NCI-H187 (cell line): ENCODE data around the gene CLK3.
"Not testable (repeated sequence)": the region's sequence is repeated elsewhere in the genome, so short reads cannot be mapped to it uniquely, and the experiment has no call there.

ENCODE experiments used
- DNase-seq, 2 experiments: peaks; one replicate each; lab custom pipeline; 2025; lab: John Stamatoyannopoulos, UW

The CLK3 gene

DNA sequence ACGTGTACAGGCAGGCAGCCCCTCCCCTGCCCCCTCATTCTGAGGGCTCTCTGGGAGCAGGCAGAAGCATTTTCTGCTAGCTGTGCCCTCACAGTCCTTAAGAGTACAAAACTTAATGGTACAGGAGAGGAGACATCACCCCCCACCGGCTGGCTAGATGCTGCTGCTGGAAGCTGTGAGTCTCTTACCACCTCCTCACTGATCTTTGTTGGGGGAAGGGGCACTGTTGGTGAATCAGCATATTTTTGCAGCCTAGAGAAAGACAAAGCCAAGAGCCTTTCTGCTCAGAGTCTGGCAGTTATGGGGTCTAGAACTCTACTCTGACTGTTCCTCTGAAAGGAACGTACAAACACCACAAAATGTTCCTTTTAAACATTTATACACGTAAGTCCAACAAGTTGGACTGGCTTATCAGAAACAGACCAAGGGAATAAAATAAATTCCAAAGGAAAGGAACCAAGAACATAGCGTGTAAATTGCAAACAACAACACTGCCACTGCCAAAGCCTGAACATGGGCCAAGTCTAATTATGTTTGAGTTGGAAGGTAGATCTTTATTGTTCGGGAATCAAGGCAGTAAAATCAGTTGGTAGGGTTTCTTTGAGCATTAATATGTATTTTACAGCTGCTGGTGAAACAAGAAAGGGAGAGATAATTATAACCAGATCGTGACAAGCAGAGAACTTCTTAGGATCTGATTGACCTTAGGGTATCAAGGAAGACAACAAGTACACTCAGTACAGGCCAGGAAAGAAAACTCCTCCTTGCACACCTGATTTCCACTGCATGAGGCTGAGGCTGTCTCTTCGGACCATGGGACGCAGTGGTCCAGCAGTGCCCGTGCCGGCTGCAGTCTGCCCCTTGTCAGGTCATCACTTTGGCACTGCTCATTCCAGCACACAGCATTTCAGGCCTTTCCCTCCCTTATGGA, 27.4 kb downstream of the CLK3 start:
- DNase-seq = no peak

DNA sequence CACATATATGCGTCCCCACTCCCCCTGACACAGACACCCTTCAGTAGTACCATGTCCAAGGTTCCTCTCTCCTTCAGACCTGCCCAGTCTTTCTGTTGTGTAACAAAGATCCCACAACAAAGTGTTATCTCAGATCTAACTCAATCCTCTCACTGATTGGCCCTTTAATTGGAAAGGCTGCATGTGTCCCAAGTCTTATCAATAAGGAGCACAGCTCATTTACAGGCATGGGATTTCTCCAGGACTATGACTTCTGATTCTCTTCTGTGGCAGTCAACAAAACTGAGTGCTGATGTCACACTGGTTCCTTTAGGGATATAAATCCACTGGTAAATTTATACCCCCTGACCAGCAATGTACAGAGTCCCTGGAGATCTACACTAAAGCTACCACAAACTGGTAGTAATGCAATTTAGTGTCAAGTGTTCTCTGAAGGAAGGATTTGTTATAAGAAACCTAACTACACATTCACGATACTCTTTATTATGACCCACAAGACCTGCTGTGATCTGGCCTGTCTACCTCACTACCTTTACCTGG, 28.1 kb downstream of the CLK3 start:
- DNase-seq = no peak

DNA sequence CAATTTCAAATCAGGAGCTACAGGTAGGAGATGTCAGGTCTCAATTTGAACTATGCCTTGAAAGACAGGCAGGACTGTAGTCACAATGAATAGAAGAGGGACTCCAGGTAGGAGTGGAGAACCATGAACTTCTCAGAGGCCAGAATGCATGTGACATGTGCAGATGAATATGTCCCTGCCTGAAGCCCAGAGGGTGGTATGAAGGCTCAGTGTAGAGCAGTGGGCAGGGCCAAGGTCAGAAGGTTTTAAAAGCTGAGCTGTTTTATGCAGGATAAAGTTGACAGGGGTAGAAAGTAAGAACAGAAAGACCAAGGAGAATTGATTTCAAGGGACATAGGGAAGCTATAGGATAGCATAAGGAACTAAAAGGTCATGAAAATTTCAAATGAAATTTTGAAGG, 30.8 kb downstream of the CLK3 start:
- DNase-seq = no peak

DNA sequence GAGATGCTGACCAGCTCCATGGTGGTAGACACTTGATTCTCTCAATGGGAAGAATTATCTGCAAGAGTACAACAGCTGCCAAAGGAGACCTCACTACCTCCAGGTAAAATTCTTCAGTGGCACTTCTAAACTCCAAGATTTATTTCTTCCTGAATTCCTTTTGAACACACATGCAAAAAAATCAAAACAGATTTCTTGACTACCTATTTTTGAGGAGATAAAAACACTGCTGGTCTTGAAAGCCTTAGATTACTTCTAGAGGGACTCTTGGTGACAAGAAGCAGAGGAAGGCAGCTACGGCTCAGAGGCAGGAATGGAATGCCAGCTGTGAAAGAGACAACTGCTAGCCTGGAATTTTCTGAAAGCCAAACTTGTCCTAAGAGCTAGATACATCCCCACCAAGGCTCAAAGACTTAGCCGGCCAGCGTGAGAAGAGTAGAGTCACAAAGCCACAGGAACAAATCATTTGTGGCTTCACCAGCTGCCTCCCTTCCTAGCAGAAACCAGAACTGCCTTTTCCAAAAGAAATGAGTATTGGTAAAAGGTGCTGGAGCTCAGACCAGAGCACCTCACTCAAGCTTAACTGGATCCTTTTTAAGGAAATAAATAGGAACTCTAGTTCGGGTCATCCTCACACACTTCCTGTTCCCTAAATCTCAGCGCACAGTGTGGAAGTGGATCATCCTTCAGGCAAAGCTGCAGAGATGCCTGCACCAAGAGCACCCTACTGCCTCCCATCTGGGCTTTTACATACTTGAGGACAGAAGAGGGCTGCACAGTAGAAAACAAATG, 32.6 kb downstream of the CLK3 start:
- no peak for DNase-seq

DNA sequence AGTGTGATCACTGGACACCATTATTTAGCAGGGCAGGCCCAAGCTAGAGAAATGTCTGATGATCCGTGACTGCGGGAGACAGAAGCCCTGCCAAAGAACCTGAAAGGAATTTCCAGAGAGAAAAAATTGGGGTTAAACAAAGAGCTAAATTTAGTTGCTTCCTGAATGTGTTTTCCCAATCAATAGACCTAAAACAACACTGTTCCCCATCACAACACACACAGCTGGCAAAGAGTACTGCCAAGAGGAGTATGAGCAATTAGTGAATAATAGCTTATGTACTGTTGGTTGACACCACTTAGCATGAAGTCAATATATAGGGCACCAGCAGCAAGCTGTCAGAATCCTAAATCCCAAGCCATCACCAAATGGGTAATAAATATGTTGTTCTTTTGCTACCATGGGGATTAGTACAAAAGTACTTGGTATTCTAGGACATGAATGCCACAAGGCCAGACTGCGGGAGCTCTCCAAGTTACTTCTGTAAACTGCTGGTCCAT, 35.7 kb downstream of the CLK3 start:
- DNase-seq = no peak

DNA sequence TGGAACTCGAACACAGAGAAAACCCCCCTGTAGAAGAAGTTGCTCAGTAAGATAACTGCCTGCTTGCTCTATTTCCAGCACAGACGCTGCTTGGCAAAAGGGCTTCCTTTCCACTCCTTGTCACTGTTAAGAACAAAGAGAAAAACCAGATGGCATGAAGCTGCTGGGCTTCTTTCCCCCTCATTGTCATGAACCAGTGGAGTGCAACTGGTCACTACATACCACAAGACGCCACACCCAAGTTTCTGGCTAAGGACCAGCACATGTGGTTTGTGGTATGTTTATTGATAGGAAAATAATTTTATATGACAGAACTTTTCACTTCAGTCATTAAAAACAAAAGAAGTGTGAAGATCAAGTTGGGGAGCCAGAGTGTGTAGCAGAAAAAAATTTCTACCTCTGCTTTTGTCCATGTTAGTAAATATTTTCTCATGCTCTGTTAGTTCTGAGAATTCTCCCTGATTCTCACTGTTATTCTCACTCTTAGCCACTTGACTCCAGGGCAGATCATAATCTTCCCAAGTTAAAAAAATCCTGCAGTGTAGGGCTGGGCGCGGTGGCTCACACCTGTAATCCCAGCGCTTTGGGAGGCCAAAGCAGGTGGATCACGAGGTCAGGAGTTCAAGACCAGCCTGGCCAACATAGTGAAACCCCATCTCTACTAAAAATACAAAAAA, 37.9 kb downstream of the CLK3 start:
- no peak for DNase-seq

DNA sequence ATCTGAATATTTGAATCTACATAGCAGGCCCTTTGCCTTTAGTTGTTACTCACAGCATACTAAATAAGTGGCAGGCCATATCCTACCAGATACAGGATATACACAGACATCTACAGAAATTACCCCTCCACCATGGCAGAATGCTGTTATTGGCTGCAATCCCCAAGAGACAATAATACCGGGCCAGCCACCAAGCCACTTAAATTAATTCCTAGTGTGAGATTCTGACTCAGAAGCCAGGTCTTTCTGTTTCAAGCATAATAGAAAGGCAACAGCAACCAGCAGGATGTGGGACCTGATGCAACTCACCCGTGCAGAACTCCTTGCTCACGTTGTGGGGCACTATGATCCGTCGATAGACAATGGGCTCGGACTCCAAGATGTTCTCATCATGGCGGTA, 39.8 kb downstream of the CLK3 start:
- no peak for DNase-seq

DNA sequence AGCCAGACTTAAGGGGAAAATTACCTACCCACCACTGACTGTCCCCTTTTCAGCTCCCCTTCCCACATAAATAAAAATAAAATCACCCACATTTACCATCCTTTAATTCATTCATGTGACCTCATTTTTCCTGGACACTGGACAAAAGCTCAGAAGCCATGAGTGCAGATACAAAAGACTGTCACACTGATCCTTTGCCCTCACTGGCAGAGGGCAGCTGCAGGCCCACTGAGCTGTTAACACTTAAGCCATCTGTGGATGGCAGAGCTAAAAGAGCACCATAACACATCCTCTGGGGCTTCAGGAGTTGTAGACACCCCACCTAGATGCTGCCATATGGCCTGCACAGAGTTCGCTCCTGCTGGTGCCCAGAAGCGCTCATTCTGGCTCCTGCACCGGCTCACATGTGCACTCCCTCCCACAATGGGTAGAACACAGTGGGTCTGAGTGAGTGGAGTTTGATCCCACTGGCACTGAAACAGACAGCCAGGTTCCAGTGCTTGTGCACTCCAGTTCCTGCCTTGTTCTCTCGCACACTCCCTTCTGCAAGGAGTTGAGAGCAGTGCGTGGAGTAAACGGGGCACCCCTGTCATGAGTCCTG, 41.4 kb downstream of the CLK3 start:
- DNase-seq = no peak

DNA sequence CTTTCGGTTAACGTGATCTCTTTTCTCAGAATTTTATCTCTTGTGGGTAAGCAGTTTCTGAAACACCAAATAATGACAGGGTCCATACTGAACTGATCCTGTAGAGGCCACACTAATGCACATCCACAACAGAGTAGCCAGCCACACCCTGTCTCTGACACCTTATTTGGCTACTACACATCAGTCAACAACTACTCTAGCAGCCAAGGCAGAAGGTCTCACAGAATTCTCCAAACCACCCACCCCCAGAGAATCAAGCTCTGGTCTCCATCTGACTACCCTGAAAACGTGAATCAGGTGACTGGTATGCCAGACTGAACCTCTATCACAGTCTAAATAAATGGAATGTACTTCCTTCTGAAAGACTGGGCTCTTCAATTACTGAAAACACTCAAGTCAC, 42.2 kb downstream of the CLK3 start:
- DNase-seq = no peak

DNA sequence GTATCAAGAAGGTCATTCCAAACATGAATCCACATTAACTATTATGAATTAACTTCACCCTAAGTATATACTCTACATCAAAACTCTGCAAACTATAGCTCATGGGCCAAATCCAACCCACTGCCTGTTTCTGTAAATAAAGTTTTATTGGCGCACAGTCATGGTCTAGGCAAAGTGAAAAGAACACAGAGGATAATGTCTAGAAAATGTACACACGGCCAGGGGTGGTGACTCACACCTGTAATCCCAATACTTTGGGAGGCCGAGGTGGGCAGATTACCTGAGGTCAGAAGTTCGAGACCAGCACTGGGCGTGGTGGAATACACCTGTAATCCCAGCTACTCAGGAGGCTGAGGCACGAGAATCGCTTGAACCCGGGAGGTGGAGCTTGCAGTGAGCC, 45.6 kb downstream of the CLK3 start:
- not testable (repeated sequence) for DNase-seq

DNA sequence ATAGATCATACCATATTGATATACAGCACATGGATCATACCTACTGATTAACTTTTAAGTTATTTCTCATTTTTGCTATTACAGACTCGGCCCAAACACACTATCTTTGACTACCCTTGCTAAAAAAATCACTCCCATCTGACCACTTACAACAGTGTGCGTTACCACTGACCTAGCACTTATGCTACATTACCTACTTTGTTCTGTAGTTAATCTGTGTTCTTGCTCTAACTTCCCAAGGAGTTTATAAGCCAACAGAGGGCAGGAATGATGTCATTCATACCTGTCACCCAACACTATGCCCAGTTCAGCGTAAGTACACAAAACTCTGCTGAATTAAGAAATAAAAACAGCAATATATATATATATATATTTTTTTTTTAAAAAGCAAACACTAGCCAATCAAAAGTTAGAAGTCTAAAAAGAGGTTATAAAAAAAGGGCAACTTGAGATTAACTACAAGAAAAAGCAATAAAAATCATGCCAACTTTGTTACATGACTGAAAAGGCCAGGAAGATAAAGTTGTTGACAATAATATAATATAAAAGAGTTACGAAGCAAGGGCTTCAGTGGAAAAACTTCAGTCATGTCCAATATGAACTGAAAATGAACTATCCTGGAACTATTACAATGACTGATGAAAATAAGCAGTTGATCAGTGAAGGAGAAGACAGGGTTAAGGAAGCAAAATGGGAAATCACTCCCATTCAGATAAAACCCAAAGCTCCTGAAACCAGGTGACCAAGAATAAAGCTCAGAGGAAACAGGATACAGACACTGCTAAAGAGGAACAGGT, 46.6 kb downstream of the CLK3 start:
- DNase-seq = no peak

DNA sequence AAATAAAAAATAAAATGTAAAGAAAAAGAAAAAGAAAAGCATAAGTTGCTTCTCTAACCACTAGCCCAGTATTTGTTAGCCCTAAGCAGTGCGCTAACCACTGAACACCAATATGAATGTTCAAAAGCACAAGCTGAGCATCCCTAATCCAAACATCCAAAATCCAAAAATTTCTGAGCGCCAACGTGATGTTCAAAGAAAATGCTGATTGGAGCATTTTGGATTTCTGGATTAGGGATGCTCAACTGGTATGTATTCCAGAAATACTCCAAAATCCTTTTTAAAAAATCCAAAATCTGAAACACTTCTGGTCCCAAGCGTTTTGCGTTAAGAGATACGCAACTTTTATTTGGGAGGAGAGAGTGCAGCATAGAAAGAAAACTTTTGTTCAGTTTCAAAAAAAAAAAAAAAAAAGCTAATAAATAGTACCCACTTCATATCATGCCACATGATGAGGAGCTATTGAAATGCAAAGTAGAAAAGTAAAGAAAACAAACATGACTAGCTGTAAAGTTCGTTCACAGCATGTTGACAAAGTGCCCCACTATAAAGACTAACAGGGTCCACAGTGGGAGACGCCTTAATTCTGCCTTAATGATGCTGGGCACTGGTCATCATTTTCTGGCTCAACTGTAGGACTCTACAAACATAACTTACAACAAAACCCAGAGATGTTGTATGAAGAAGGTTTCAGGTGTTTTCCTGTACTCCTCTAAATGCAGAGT, 47.8 kb downstream of the CLK3 start:
- no peak for DNase-seq

DNA sequence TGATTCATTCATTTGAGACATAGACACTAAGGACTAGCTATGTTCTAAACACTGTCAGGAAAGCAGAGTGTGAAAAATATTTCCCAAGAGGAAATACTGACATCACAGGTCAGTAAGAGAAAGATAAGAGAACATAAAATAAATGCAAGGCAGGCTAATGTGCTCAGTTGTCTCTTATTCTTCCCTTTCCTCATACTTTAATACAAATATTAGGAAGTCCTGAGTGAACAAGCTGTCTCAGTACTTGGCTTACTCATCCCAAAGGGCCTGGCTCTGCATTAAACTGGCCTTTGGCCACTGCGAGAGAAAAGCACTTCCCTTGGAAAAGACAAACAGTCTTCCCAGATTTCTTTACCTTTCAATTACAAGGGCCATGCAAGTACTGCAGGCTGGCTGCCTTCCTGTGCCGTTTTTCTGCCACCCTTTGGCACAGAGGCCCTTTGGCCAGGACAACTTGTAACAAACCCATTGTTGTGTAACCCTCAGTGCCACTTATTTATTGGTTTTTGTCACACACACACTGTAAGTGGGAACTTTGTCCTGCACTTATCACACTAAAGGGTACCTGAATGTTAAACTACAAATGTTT, 48.5 kb downstream of the CLK3 start:
- DNase-seq = no peak

DNA sequence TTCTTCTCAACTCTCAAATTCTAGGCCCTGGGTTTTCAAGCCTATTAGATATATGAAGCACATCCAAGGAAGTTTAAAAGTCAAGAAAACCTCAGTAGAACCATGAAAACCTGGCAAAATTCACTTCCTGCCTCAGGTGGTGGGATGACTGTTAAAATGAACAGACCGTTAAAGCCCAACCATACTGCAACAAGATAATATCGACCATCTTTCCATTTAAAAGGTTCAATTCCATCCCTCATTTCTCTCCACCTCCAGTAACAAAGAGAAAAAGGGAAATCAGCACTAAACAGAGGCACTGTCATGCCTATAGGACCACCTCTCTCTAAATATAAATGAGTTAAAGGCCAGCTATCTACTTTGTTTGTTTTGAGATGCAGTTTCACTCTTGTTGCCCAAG, 49.0 kb downstream of the CLK3 start:
- DNase-seq = no peak

DNA sequence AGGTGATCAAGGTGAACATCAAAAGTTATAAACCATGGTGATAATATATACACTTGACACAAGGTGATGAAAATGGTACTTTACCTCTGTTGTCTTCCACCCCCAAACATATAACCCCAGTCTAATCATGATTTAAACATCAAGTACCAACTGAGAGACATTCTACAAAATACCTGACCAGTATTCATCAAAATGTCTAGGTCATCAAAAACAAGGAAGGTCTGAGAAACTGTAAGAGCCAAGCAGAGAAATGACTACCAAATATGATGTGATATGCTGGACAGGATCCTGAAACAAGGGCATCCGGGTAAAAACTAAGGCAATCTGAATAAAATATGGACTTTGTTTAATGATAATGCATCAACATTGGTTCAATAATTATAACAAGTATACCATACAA, 52.3 kb downstream of the CLK3 start:
- DNase-seq = no peak

DNA sequence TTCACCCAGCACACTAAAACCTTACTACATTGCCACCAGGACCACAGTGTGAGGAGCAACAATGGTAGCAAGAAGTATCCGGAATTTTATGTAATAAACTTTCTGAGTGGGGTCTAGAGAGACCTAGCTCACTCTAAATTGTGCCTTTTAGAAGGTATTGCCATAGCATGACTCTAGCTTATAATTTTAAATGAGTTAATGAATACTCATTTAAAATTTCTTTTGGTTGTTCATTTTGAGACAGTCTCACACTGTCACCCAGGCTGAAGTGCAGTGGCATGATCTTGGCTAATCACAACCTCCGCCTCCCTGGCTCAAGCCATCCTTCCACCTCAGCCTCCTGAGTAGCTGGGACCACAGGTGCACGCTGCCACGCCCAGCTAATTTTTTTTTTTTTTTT, 54.0 kb downstream of the CLK3 start:
- DNase-seq = no peak

DNA sequence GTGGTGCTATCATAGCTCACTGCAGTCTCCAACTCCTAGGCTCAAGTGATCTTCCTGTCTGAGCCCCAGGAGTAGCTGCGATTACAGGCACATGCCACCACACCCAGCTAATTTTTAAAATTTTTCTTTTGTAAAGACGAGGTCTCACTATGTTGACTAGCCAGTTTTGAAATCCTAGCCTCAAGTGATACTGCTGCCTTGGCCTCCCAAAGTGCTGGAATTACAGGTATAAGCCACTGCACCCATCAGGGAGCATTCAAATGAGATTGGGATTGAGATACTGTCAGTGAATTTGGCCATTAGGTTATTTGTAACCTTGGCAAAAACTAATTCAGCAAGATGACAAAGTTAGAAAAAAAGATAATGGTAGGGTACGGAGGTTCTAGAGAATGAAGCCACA, 58.5 kb downstream of the CLK3 start:
- DNase-seq = no peak

DNA sequence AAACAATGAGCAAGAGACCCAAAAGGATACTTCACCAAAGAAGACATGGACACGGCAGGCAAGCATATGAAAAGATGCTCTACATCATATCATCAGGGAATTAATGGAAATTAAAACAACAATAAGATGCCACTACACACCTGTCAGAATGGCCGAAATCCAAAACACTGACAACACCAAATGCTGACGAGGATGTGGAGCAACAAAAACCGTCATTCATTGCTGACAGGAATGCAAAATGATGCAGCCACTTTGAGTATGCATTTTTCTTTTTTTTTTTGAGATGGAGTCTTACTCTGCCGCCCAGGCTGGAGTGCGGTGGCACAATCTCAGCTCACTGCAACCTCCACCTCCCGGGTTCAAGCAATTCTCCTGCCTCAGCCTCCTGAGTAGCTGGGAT, 61.2 kb downstream of the CLK3 start:
- no peak for DNase-seq
